ENCODE measurements around the gene ELMO2. TPM values are rescaled to one million over a fixed set of nuclear protein-coding genes. Genes with fewer than 3 reads are reported as not detected.
A peak's percentile ranks its signal among the peaks of the same experiment; 100 is the strongest.

Gene ELMO2
- total and polyA plus RNA-seq, 8 donors: 9.9 to 37.7 (median 22.5) TPM

DNA sequence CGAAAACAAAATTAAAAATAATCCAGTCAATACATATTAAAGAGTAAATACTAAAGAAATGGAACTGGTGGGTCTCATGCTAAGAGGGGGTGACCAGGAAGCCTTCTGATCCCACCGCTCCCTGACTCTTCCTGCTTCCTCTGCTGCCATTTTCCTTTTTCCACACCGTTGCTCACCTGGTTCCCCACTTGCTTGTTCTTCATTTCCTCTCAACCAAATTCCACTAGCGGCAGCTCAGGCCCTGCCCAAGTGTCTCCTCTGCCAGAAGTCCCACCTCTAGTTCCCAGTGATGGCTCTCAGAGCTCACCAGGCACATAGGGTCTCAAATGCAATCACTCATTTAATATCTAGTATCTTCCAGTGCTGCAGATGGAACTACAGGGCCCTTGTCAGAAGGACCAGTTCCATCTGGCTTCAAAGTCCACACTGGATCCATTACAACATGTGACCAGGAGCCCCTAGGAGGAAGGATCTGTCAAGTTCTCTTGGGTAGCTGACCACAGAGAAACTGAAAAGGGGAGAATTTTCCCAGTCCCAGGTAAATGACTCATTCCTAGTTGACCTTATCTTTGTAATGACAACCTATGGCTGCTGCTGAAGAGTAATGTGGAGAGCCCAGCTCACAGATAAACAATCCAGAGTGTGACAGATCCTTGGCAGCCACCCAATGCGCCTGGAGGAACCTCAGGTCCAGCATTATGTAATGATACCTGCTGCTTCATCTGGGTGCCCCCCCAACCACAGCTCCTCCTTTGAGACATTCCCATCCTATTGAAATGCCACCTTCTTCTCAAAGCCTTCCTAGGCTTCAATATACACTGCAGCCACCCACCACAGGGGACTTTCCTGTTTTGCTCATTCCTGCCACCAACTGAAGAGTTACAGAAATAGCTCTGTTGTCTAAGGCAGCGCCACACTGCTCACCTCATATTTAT, 38.2 kb downstream of the ELMO2 start:
- Histone ChIP-seq H3K4me1 (peaks cover 10 to 22% (median 19%) of the 10 kb centered on the region in 4 donors), H3K27me3 (no peaks in the 10 kb centered on the region), H3K4me3 (no peak overlapping the region), H3K36me3 (peaks cover 66 to 82% (median 80%) of the 10 kb centered on the region in 4 donors), H3K27ac (no peak overlapping the region), H3K9me3 (no peaks in the 10 kb centered on the region)
- no peak for TF ChIP-seq POLR2AphosphoS5 (IDR thresholded peaks at IDR 0.05)
- TF ChIP-seq, protein P1, sequence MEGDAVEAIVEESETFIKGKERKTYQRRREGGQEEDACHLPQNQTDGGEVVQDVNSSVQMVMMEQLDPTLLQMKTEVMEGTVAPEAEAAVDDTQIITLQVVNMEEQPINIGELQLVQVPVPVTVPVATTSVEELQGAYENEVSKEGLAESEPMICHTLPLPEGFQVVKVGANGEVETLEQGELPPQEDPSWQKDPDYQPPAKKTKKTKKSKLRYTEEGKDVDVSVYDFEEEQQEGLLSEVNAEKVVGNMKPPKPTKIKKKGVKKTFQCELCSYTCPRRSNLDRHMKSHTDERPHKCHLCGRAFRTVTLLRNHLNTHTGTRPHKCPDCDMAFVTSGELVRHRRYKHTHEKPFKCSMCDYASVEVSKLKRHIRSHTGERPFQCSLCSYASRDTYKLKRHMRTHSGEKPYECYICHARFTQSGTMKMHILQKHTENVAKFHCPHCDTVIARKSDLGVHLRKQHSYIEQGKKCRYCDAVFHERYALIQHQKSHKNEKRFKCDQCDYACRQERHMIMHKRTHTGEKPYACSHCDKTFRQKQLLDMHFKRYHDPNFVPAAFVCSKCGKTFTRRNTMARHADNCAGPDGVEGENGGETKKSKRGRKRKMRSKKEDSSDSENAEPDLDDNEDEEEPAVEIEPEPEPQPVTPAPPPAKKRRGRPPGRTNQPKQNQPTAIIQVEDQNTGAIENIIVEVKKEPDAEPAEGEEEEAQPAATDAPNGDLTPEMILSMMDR (IDR thresholded peaks at IDR 0.05): no peak
- TF ChIP-seq POLR2A (IDR thresholded peaks at IDR 0.05): no peak
- TF ChIP-seq EP300 (IDR thresholded peaks at IDR 0.05): no peak
- DNase-seq: no peak
- intact Hi-C loops (cut with DNase I; ENCODE audit: low total_unique reads): no loop called here
- WGBS, 5 donors: 89 to 94% (median 91%) methylated on average over 6 of the region's 6 CpGs

DNA sequence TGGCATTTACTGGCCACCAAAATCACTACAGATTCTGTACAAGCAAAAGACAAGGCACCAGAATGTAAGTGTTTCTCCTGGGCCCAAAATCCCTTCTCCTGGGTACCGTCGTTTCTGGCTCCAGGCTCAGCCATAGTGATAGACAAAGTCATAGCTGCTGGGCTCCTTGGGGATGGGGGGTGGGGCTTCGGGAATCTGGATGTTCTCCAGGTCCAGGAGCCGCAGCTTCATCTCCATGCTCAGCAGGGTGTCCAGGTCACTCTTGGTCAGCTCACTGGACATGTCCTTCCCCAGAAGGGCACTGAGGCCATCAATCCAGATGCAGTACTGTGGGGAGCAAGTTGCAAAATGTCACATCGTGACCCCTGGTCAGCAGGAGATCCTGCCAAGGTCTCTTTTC, 39.2 kb downstream of the ELMO2 start:
- H3K36me3 ChIP-seq: peaks cover 56 to 74% (median 71%) of the 10 kb centered on the region in 4 donors
- intact Hi-C loops (cut with DNase I; ENCODE audit: low total_unique reads): no loop called here
- DNase-seq: no peak

DNA sequence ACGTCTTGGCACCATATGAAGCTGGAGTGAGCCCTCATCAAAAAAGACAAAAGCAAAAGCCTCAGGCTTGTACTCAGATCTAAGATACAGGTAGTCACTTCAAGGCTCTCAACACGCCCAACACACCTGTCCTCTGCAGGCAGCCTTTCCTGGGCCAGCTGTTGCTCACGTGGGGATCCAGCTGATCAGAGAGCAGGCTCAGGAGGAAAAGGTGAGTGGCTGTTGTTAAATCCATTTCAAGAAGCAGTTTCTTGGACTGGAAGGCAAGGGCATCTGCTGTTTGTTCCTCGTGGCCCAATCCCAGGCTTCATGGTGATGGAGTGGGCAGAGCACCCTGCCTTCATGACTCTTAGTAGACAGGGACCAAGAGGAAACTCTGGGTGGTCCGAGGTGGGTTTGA, 39.6 kb downstream of the ELMO2 start:
- WGBS, 5 donors: 78 to 90% (median 86%) methylated on average over 5 of the region's 5 CpGs
- no peaks in the 10 kb centered on the region for H3K27me3 ChIP-seq
- H3K36me3 ChIP-seq: peaks cover 52 to 73% (median 68%) of the 10 kb centered on the region in 4 donors
- H3K9me3 ChIP-seq: no peaks in the 10 kb centered on the region
- peaks cover 20 to 36% (median 33%) of the 10 kb centered on the region in 4 donors for H3K4me1 ChIP-seq
- no peak for TF ChIP-seq EP300 (IDR thresholded peaks at IDR 0.05)
- no peak for TF ChIP-seq POLR2A (IDR thresholded peaks at IDR 0.05)
- no peak for TF ChIP-seq POLR2AphosphoS5 (IDR thresholded peaks at IDR 0.05)
- TF ChIP-seq, protein P1 (IDR thresholded peaks at IDR 0.05): no peak
- H3K27ac ChIP-seq: no peak overlapping the region
- intact Hi-C loops (cut with DNase I; ENCODE audit: low total_unique reads): no loop called here
- no peak overlapping the region for H3K4me3 ChIP-seq
- DNase-seq: no peak

More for the DNA sequence above, 39.2 kb downstream of the ELMO2 start:
- 66 to 93% (median 86%) methylated on average over 5 of the region's 5 CpGs for WGBS, 5 donors
- peaks cover 16 to 32% (median 29%) of the 10 kb centered on the region in 4 donors for H3K4me1 ChIP-seq
- H3K4me3 ChIP-seq: no peak overlapping the region
- TF ChIP-seq EP300 (IDR thresholded peaks at IDR 0.05) (no peak), POLR2AphosphoS5 (IDR thresholded peaks at IDR 0.05) (no peak), POLR2A (IDR thresholded peaks at IDR 0.05) (no peak)
- TF ChIP-seq, protein P1 (IDR thresholded peaks at IDR 0.05): no peak
- no peaks in the 10 kb centered on the region for H3K27me3 ChIP-seq
- no peak overlapping the region for H3K27ac ChIP-seq
- no peaks in the 10 kb centered on the region for H3K9me3 ChIP-seq

DNA sequence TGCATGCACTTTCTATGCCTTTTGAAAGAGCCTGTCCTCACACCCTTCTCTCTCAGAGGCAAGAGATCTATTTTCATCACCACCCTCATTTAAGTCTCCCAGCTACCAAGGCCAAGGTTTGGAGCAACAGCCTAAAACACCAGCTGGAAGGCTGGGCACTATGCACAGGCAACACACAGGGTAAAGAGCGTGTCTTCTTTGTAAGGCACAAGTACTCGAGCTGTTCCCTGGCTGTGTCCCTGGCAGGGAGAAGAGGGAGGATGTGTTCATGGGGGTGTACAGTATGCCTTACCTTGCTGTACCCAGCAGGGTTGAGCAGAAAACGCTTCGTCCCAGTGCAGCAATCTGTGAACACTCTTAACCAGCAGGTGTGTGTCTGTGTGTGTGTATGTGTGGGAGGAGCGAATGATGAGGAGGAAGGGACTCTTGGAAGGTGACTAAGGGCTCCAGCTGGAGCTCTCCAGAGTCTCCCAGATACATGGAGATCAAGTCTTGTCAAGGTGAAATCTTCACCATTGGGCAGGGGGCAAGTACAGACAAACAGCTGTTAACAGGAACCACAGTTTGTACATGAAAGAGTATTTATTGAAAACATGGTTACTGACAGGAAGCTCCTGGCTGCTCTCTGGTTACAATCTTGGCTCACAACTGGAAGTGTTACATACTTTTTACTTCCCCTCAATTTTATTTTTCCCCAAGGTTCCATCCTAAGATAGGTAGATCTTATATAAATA, 40.8 kb downstream of the ELMO2 start:
- no peak for DNase-seq
- TF ChIP-seq POLR2A (IDR thresholded peaks at IDR 0.05) (no peak), EP300 (IDR thresholded peaks at IDR 0.05) (no peak), POLR2AphosphoS5 (IDR thresholded peaks at IDR 0.05) (no peak)
- TF ChIP-seq, protein P1 (IDR thresholded peaks at IDR 0.05): no peak
- intact Hi-C loops (cut with DNase I; ENCODE audit: low total_unique reads): no loop called here
- 83 to 94% (median 88%) methylated on average over 5 of the region's 5 CpGs for WGBS, 5 donors
- Histone ChIP-seq H3K36me3 (peaks cover 40 to 67% (median 59%) of the 10 kb centered on the region in 4 donors), H3K27me3 (no peaks in the 10 kb centered on the region), H3K27ac (peak overlapping the region in 2 of 5 donors; percentile 99 to 100), H3K4me1 (peaks cover 24 to 47% (median 44%) of the 10 kb centered on the region in 4 donors), H3K9me3 (no peaks in the 10 kb centered on the region), H3K4me3 (no peak overlapping the region)

Measured in stomach (tissue), 9 donors.